K562 (cell line): ENCODE measurements around the gene UNC5B.

ENCODE experiments used
- FOXK1 ChIP-seq: sonication (generic); formaldehyde crosslinking; IDR thresholded peaks from 2 replicates; pipeline ENCODE4 v1.8.0; 2022; ENCODE audit warnings: missing genetic modification reagents, mild to moderate bottlenecking, borderline replicate concordance
- LCOR ChIP-seq: sonication (generic); formaldehyde crosslinking; IDR thresholded peaks from 2 replicates; pipeline ENCODE4 v1.8.0; 2022; ENCODE audit warnings: mild to moderate bottlenecking, missing genetic modification reagents
- RAD21 ChIP-seq, 2 experiments: fragments of 250-450 bp in 1 of 2; fragments of 450-650 bp in 1 of 2; sonication (Bioruptor Pico) in 1 of 2; formaldehyde crosslinking in 1 of 2; IDR thresholded peaks in 1 of 2; conservative IDR thresholded peaks in 1 of 2; 2 replicates each; pipeline versions ENCODE4 v1.4.0 to v1.8.0; 2020 to 2022; ENCODE audit warnings: mild to moderate bottlenecking in 2 of 2, moderate library complexity in 1 of 2
- TAF1 ChIP-seq: IDR thresholded peaks from 2 replicates; pipeline ENCODE4 v1.6.1; 2011; ENCODE audit warnings: mild to moderate bottlenecking, low read length, moderate library complexity; ENCODE audit not compliant: insufficient read depth, control insufficient read depth, severe bottlenecking; ENCODE audit errors: extremely low read depth
- ZNF217 ChIP-seq: sonication (generic); formaldehyde crosslinking; IDR thresholded peaks from 2 replicates; pipeline ENCODE4 v1.8.0; 2022; ENCODE audit warnings: mild to moderate bottlenecking, missing genetic modification reagents

GRCh38 chr10:71295641-71296040, 83.3 kb downstream of the UNC5B start:
- no peak for TF ChIP-seq FOXK1 (CRISPR knock-in tag)
- no peak for TF ChIP-seq ZNF217 (CRISPR knock-in tag)
- no peak for TF ChIP-seq TAF1
- no peak for TF ChIP-seq RAD21 (CRISPR knock-in tag; conservative IDR thresholded peaks at IDR 0.05 in 1 of 2, IDR thresholded peaks at IDR 0.05 in 1 of 2)
- no peak for TF ChIP-seq LCOR (CRISPR knock-in tag)
